IMR-90 (cell line): Measurements from ENCODE around the gene MINAR2. TPM values are rescaled to one million over a fixed set of nuclear protein-coding genes. Genes with fewer than 3 reads are reported as not detected.

ENCODE experiments used
- polyA plus RNA-seq, 3 experiments: library from polyadenylated mRNA; depleted of rRNA; stranded (reverse); fragments of >200 nt; gene quantifications; 2 replicates each; pipeline ENCODE4 v1.2.3, GENCODE V29; 2012; ENCODE audit warnings: low replicate concordance in 1 of 3
- total RNA-seq: library from RNA; depleted of rRNA; stranded (reverse); fragments of >200 nt; gene quantifications from 2 replicates; pipeline ENCODE4 v1.2.3, GENCODE V29; 2012; rRNA removed

The MINAR2 gene
- total and polyA plus RNA-seq, 2 of the 4 experiments (the other 2 are of a cell fraction) = not detected

Other genes starting within 250 kb of the MINAR2 start
- gene CHSY3, start 156.4 kb downstream of the MINAR2 start, total RNA-seq = 1.3 and 1.4 TPM in 2 replicates
- gene CHSY3, start 156.4 kb downstream of the MINAR2 start, polyA plus RNA-seq (2012; rRNA removed) = 0.46 and 0.62 TPM in 2 replicates